A549 (cell line): ENCODE results near the gene PPP1R12B.

ENCODE experiments used
- BHLHE40 ChIP-seq: IDR thresholded peaks from 2 replicates; pipeline ENCODE4 v1.6.1; 2012; ENCODE audit warnings: low read depth, low read length, inconsistent platforms
- CTCF ChIP-seq: fragments of >200 bp; sonication (Bioruptor Twin); formaldehyde crosslinking; IDR thresholded peaks from 3 replicates; pipeline ENCODE4 v1.5.1; 2016
- EP300 ChIP-seq, 2 experiments: fragments of >200 bp; sonication (Bioruptor Twin); formaldehyde crosslinking; IDR thresholded peaks; 2 replicates in 1 of 2; 3 replicates in 1 of 2; pipeline ENCODE4 v1.6.1; 2016 to 2017
- KDM1A ChIP-seq: fragments of 200-600 bp; sonication (generic); IDR thresholded peaks from 2 replicates; pipeline ENCODE4 v1.6.1; 2016; ENCODE audit warnings: low read depth, mild to moderate bottlenecking
- PHF8 ChIP-seq: fragments of 200-600 bp; sonication (generic); IDR thresholded peaks from 2 replicates; pipeline ENCODE4 v1.6.1; 2016; ENCODE audit warnings: low read depth, mild to moderate bottlenecking, antibody characterized with exemption, moderate library complexity, borderline replicate concordance
- POLR2A ChIP-seq: IDR thresholded peaks from 2 replicates; pipeline ENCODE4 v1.6.1; 2012; ENCODE audit warnings: mild to moderate bottlenecking, low read length
- RFX5 ChIP-seq: fragments of 450-650 bp; IDR thresholded peaks from 2 replicates; pipeline ENCODE4 v1.7.1; 2014; ENCODE audit warnings: antibody characterized with exemption, mild to moderate bottlenecking, moderate library complexity
- SMC3 ChIP-seq: fragments of >200 bp; sonication (Bioruptor Twin); formaldehyde crosslinking; IDR thresholded peaks from 3 replicates; pipeline ENCODE4 v1.6.1; 2018; ENCODE audit warnings: inconsistent platforms
- TF ChIP-seq, protein P1 (sequence below): fragments of 250-450 bp; sonication (Bioruptor Pico); IDR thresholded peaks from 2 replicates; pipeline ENCODE4 v1.5.0; 2021; ENCODE audit warnings: mild to moderate bottlenecking, moderate library complexity, borderline replicate concordance
- TF ChIP-seq, protein P2 (sequence below): fragments of 450-650 bp; IDR thresholded peaks from 2 replicates; pipeline ENCODE4 v1.6.1; 2014; ENCODE audit warnings: antibody characterized with exemption

GRCh38 chr1:202311875-202312635 is 36.4 kb upstream of the PPP1R12B start:
- TF ChIP-seq, protein P1, sequence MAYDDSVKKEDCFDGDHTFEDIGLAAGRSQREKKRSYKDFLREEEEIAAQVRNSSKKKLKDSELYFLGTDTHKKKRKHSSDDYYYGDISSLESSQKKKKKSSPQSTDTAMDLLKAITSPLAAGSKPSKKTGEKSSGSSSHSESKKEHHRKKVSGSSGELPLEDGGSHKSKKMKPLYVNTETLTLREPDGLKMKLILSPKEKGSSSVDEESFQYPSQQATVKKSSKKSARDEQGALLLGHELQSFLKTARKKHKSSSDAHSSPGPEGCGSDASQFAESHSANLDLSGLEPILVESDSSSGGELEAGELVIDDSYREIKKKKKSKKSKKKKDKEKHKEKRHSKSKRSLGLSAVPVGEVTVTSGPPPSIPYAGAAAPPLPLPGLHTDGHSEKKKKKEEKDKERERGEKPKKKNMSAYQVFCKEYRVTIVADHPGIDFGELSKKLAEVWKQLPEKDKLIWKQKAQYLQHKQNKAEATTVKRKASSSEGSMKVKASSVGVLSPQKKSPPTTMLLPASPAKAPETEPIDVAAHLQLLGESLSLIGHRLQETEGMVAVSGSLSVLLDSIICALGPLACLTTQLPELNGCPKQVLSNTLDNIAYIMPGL = no peak
- TF ChIP-seq CTCF (no peak), RFX5 (no peak), EP300 (IDR thresholded peaks at IDR 0.05) (no peak), PHF8 (no peak), POLR2A (no peak), SMC3 (no peak), KDM1A (no peak), BHLHE40 (no peak)
- TF ChIP-seq, protein P2, sequence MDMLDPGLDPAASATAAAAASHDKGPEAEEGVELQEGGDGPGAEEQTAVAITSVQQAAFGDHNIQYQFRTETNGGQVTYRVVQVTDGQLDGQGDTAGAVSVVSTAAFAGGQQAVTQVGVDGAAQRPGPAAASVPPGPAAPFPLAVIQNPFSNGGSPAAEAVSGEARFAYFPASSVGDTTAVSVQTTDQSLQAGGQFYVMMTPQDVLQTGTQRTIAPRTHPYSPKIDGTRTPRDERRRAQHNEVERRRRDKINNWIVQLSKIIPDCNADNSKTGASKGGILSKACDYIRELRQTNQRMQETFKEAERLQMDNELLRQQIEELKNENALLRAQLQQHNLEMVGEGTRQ = no peak
